ENCODE results near the gene YWHAH.

YWHAH gene

DNA sequence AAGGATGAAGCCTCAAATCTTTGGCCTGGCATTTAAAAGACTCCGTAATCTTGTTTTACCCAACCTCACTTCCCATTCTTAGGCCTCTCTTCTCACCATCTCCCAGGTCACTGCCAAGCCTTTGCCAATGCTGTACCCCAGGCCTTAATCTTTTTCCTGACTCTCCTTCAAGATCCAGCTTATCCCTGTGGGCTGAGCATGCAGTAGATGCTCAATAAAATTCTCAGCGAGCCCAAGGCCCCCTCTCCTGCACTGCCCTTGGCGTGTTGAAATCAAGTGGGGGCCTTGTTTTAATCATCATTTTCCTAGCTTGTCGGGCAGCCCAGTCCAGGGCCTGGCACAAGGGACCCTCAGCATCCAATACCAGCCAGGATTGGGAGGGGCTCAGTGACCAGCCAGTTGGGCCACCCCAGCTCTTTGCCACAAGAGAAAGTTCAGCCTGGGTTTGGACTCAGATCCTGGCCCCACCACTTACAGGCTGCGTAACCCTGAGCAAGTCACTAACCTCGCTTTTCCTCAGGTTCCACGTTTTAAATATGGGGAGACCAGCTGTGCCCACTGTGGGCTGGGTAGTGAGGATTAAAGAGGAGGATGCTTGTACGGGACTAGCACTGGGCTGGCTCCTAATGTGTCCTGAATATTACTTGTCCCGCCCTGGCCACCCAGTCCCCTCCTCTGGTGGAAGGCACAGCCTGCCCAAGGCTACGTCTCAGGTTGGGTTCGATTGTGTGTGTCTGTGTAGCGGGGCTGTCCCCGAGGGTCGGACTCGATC lies 943 bp upstream of the YWHAH start:
- no peaks in the 10 kb centered on the region for H3K36me3 ChIP-seq (ENCODE audit: control insufficient read depth, insufficient read depth, low read length)
- peak overlapping the region; percentile 73 for H3K4me3 ChIP-seq (ENCODE audit: low read depth, low read length)
- peak overlapping the region; percentile 85 for H3K9ac ChIP-seq (ENCODE audit: low read depth, low read length)
- H3K9me3 ChIP-seq (ENCODE audit: control insufficient read depth, insufficient read depth, low read length): no peaks in the 10 kb centered on the region
- peaks cover 18% of the 10 kb centered on the region for H3K4me1 ChIP-seq (ENCODE audit: control insufficient read depth, insufficient read depth, low read length)
- peaks cover 6% of the 10 kb centered on the region for H3K27me3 ChIP-seq (ENCODE audit: control insufficient read depth, insufficient read depth, low read length)

- peak overlapping the region; percentile 88 for H3K4me3 ChIP-seq (ENCODE audit: low read depth, low read length)
- H3K4me1 ChIP-seq (ENCODE audit: control insufficient read depth, insufficient read depth, low read length): peaks cover 18% of the 10 kb centered on the region
- H3K36me3 ChIP-seq (ENCODE audit: control insufficient read depth, insufficient read depth, low read length): no peaks in the 10 kb centered on the region
- no peaks in the 10 kb centered on the region for H3K9me3 ChIP-seq (ENCODE audit: control insufficient read depth, insufficient read depth, low read length)
- H3K9ac ChIP-seq (ENCODE audit: low read depth, low read length): peak overlapping the region; percentile 91
- H3K27me3 ChIP-seq (ENCODE audit: control insufficient read depth, insufficient read depth, low read length): peaks cover 6% of the 10 kb centered on the region
These were observed 536 bp downstream of the YWHAH start for GRCh38 chr22:31944700-31945442.

DNA sequence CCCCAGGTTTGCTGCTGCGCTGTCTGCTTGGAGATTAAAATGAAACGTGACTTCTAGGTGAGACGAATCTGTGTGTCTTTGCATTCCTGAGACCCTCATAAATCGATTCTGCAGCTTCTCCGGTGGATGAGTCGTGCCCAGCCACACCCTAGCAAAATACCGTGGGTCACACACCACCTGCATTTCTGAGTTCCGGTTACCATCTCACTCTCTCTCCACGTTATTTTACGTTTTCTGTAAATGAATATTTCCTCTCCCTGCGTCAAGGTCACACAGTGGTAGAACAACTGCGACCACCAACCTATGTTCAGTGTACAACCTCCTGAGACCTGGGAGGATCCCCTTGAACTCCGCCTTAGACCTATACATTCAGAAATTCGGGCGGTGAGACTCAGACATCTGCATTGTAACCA lies 1.1 kb downstream of the YWHAH start:
- H3K9ac ChIP-seq (ENCODE audit: low read depth, low read length): peak overlapping the region; percentile 91
- peaks cover 18% of the 10 kb centered on the region for H3K4me1 ChIP-seq (ENCODE audit: control insufficient read depth, insufficient read depth, low read length)
- H3K4me3 ChIP-seq (ENCODE audit: low read depth, low read length): peak overlapping the region; percentile 88
- peaks cover 3% of the 10 kb centered on the region for H3K36me3 ChIP-seq (ENCODE audit: control insufficient read depth, insufficient read depth, low read length)
- peaks cover 6% of the 10 kb centered on the region for H3K27me3 ChIP-seq (ENCODE audit: control insufficient read depth, insufficient read depth, low read length)
- no peaks in the 10 kb centered on the region for H3K9me3 ChIP-seq (ENCODE audit: control insufficient read depth, insufficient read depth, low read length)

DNA sequence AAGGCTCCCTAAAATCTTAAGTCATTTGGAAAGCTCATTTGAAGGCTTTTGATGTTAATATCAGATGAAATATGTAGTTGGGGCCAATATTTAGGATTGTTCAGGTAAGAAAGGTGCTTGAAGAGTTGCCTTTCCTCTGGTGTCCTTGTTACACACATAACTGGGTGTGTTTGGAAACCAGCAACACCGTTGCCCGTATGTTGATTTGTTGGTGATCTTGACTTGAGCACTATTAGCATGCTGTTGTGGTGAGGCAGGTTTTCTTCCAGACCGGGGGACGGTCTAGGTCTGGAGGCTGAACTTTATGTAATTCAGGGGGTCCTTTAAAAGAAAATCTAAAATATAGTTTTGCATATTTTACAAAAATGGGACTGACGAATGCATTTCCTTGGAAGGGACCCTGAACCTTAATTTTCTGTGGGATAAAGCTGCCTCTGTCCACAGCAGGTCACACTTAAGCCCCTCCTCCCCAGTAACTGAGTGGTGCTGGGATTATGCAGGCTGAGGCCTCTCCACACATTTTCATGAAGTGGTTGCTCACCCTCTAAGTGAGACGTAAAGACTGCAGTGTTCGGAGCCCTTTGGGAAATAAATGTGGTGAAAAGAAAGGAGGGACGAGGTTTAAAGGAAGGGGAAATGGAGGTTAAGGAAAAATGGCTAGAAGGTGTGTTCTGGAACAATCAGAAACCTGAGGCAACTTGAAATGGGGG lies 1.8 kb downstream of the YWHAH start:
- peaks cover 7% of the 10 kb centered on the region for H3K36me3 ChIP-seq (ENCODE audit: control insufficient read depth, insufficient read depth, low read length)
- H3K4me3 ChIP-seq (ENCODE audit: low read depth, low read length): peak overlapping the region; percentile 88

DNA sequence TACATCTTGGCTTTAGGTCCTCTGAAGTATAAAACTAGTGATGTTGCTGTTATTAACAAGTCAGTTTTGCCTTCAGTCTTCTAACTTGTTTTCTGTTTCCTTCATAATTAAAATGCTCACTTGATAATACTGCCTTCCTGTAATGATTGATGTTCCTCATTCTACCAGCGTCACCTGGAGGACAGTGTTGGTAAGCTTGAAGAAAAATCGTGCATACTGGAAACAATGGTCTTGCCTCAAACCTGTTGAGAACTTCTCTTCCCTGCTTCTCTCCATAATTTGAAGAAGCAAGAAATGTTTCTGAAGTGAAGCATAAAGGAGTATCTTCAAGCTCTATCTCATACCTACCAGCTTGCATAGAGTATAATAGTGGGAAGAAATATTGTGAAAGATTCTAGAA lies 3.0 kb downstream of the YWHAH start:
- H3K36me3 ChIP-seq (ENCODE audit: control insufficient read depth, insufficient read depth, low read length): peaks cover 7% of the 10 kb centered on the region

More for the DNA sequence above, 1.8 kb downstream of the YWHAH start:
- Histone ChIP-seq H3K27me3 (ENCODE audit: control insufficient read depth, insufficient read depth, low read length) (peaks cover 6% of the 10 kb centered on the region), H3K9ac (ENCODE audit: low read depth, low read length) (peak overlapping the region; percentile 62), H3K9me3 (ENCODE audit: control insufficient read depth, insufficient read depth, low read length) (no peaks in the 10 kb centered on the region), H3K4me1 (ENCODE audit: control insufficient read depth, insufficient read depth, low read length) (peaks cover 18% of the 10 kb centered on the region)

DNA sequence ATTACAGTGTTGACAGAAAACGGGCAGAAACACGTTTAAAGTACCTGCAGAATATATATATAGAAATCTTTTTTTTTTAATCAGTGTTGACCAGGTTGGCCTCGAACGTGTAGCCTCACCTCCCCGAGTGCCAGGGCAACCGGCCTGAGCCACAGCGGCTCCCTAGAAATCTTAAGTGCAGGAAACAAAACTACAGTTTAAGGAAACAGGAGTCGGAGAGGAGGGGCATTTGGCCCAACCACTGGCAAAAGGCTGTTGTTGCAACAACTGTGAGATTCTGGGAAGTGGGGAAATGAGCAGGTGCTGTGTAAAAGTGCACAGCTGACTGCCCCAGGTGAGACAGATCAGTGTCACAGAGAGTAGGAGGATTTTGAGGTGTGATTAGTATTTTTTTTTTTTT lies 3.7 kb downstream of the YWHAH start:
- Histone ChIP-seq H3K36me3 (ENCODE audit: control insufficient read depth, insufficient read depth, low read length) (peaks cover 7% of the 10 kb centered on the region), H3K9me3 (ENCODE audit: control insufficient read depth, insufficient read depth, low read length) (no peaks in the 10 kb centered on the region), H3K9ac (ENCODE audit: low read depth, low read length) (no peak overlapping the region), H3K4me3 (ENCODE audit: low read depth, low read length) (no peak overlapping the region), H3K27me3 (ENCODE audit: control insufficient read depth, insufficient read depth, low read length) (peaks cover 2% of the 10 kb centered on the region), H3K4me1 (ENCODE audit: control insufficient read depth, insufficient read depth, low read length) (peaks cover 36% of the 10 kb centered on the region)

More for the DNA sequence above, 3.0 kb downstream of the YWHAH start:
- Histone ChIP-seq H3K9ac (ENCODE audit: low read depth, low read length) (no peak overlapping the region), H3K9me3 (ENCODE audit: control insufficient read depth, insufficient read depth, low read length) (no peaks in the 10 kb centered on the region), H3K27me3 (ENCODE audit: control insufficient read depth, insufficient read depth, low read length) (peaks cover 3% of the 10 kb centered on the region), H3K4me3 (ENCODE audit: low read depth, low read length) (no peak overlapping the region), H3K4me1 (ENCODE audit: control insufficient read depth, insufficient read depth, low read length) (peaks cover 30% of the 10 kb centered on the region)

- Histone ChIP-seq H3K36me3 (ENCODE audit: control insufficient read depth, insufficient read depth, low read length) (peaks cover 7% of the 10 kb centered on the region), H3K27me3 (ENCODE audit: control insufficient read depth, insufficient read depth, low read length) (no peaks in the 10 kb centered on the region), H3K4me3 (ENCODE audit: low read depth, low read length) (no peak overlapping the region), H3K4me1 (ENCODE audit: control insufficient read depth, insufficient read depth, low read length) (peaks cover 39% of the 10 kb centered on the region), H3K9me3 (ENCODE audit: control insufficient read depth, insufficient read depth, low read length) (no peaks in the 10 kb centered on the region), H3K9ac (ENCODE audit: low read depth, low read length) (peak overlapping the region; percentile 32)
These were observed 5.9 kb downstream of the YWHAH start for GRCh38 chr22:31950226-31950625.

GRCh38 chr22:31951194-31952093 lies 7.1 kb downstream of the YWHAH start:
- Histone ChIP-seq H3K36me3 (ENCODE audit: control insufficient read depth, insufficient read depth, low read length) (peaks cover 13% of the 10 kb centered on the region), H3K9me3 (ENCODE audit: control insufficient read depth, insufficient read depth, low read length) (no peaks in the 10 kb centered on the region), H3K9ac (ENCODE audit: low read depth, low read length) (peak overlapping the region; percentile 32), H3K4me1 (ENCODE audit: control insufficient read depth, insufficient read depth, low read length) (peaks cover 32% of the 10 kb centered on the region), H3K4me3 (ENCODE audit: low read depth, low read length) (no peak overlapping the region), H3K27me3 (ENCODE audit: control insufficient read depth, insufficient read depth, low read length) (no peaks in the 10 kb centered on the region)

GRCh38 chr22:31952094-31952401 lies 7.7 kb downstream of the YWHAH start:
- H3K4me1 ChIP-seq (ENCODE audit: control insufficient read depth, insufficient read depth, low read length): peaks cover 26% of the 10 kb centered on the region
- H3K9me3 ChIP-seq (ENCODE audit: control insufficient read depth, insufficient read depth, low read length): no peaks in the 10 kb centered on the region
- H3K4me3 ChIP-seq (ENCODE audit: low read depth, low read length): no peak overlapping the region
- peak overlapping the region; percentile 32 for H3K9ac ChIP-seq (ENCODE audit: low read depth, low read length)
- no peaks in the 10 kb centered on the region for H3K27me3 ChIP-seq (ENCODE audit: control insufficient read depth, insufficient read depth, low read length)
- H3K36me3 ChIP-seq (ENCODE audit: control insufficient read depth, insufficient read depth, low read length): peaks cover 19% of the 10 kb centered on the region

- Histone ChIP-seq H3K4me1 (ENCODE audit: control insufficient read depth, insufficient read depth, low read length) (peaks cover 26% of the 10 kb centered on the region), H3K4me3 (ENCODE audit: low read depth, low read length) (no peak overlapping the region)
These were observed 8.1 kb downstream of the YWHAH start for GRCh38 chr22:31952472-31952871.

GRCh38 chr22:31953261-31953660 lies 8.9 kb downstream of the YWHAH start:
- Histone ChIP-seq H3K36me3 (ENCODE audit: control insufficient read depth, insufficient read depth, low read length) (peaks cover 24% of the 10 kb centered on the region), H3K4me3 (ENCODE audit: low read depth, low read length) (no peak overlapping the region), H3K27me3 (ENCODE audit: control insufficient read depth, insufficient read depth, low read length) (no peaks in the 10 kb centered on the region), H3K9me3 (ENCODE audit: control insufficient read depth, insufficient read depth, low read length) (no peaks in the 10 kb centered on the region), H3K4me1 (ENCODE audit: control insufficient read depth, insufficient read depth, low read length) (peaks cover 23% of the 10 kb centered on the region), H3K9ac (ENCODE audit: low read depth, low read length) (no peak overlapping the region)

More at GRCh38 chr22:31952472-31952871, 8.1 kb downstream of the YWHAH start:
- H3K27me3 ChIP-seq (ENCODE audit: control insufficient read depth, insufficient read depth, low read length): no peaks in the 10 kb centered on the region
- no peaks in the 10 kb centered on the region for H3K9me3 ChIP-seq (ENCODE audit: control insufficient read depth, insufficient read depth, low read length)
- peaks cover 24% of the 10 kb centered on the region for H3K36me3 ChIP-seq (ENCODE audit: control insufficient read depth, insufficient read depth, low read length)
- H3K9ac ChIP-seq (ENCODE audit: low read depth, low read length): no peak overlapping the region
